HCT116 (cell line): ENCODE measurements around the gene CYSTM1. TPM values are rescaled to one million over a fixed set of nuclear protein-coding genes. Genes with fewer than 3 reads are reported as not detected.

Source experiments
- ATAC-seq: fragments of 200-7000 bp; cut with Tn5 transposase; 2 replicates; pipeline ENCODE4 v1.9.1; 2020; ENCODE audit warnings: mild to moderate bottlenecking, moderate library complexity
- BruUV-seq: library from RNA; stranded (reverse); fragments of 400-500 nt; replicated peaks from 2 replicates; lab custom pipeline; 2021; lab: Mats Ljungman, UMichigan
- CTCF ChIA-PET: fragments of 300-600 bp; sonication (Branson Sonifier 250); formaldehyde crosslinking; loops from one replicate; lab custom pipeline; 2021; ENCODE audit warnings: antibody characterized with exemption; lab: Charles Lee
- POLR2A ChIA-PET: fragments of 300-600, 350-600 bp; sonication (Branson Sonifier 250); formaldehyde crosslinking; loops from one replicate; lab custom pipeline; 2021; ENCODE audit warnings: antibody characterized with exemption; lab: Charles Lee
- RAD21 ChIA-PET, 2 experiments: fragments of 300-600 bp; sonication (Branson Sonifier 250); formaldehyde crosslinking; loops; one replicate each; lab custom pipeline; 2023; ENCODE audit warnings: low total read pairs in 2 of 2; ENCODE audit not compliant: uncharacterized antibody in 2 of 2, unreplicated experiment in 2 of 2, low non-redundant PET in 1 of 2; lab: Charles Lee
- DNase-seq: peaks from one replicate; pipeline ENCODE4 v3.0.0-alpha.2; 2010; ENCODE audit warnings: low read depth, low spot score
- H2AFZ ChIP-seq: fragments of 200-600 bp; shearing (Covaris generic), sonication (generic); 2 replicates; pipeline ENCODE4 v1.6.1; 2017; ENCODE audit warnings: low read depth, mixed run types, mixed read lengths, antibody characterized with exemption, low read length; ENCODE audit not compliant: poor library complexity, severe bottlenecking
- H3K27ac ChIP-seq: 2 replicates; pipeline ENCODE4 v1.5.1; 2012; ENCODE audit warnings: low read depth, low read length
- H3K27me3 ChIP-seq: fragments of 200-600 bp; sonication (generic); 2 replicates; pipeline ENCODE4 v1.6.1; 2016; ENCODE audit warnings: mixed run types, low read length, mixed read lengths; ENCODE audit not compliant: insufficient read depth
- H3K36me3 ChIP-seq, 2 experiments: fragments of 200-500 bp in 1 of 2; fragments of 200-600 bp in 1 of 2; sonication (Bioruptor generic) in 1 of 2; sonication (generic) in 1 of 2; 2 replicates each; pipeline versions ENCODE4 v1.5.1 to v1.6.1; 2014 to 2016; ENCODE audit warnings: low read length in 2 of 2, inconsistent platforms in 1 of 2, mixed read lengths in 1 of 2, mixed run types in 1 of 2; ENCODE audit not compliant: insufficient read depth in 2 of 2, control insufficient read depth in 1 of 2
- H3K4me1 ChIP-seq, 2 experiments: fragments of 200-600 bp in 1 of 2; sonication (generic) in 1 of 2; 2 replicates each; pipeline versions ENCODE4 v1.5.1 to v1.6.1; 2012 to 2017; ENCODE audit warnings: low read length in 2 of 2, inconsistent platforms in 1 of 2, mild to moderate bottlenecking in 1 of 2, mixed read lengths in 1 of 2, mixed run types in 1 of 2, moderate library complexity in 1 of 2; ENCODE audit not compliant: insufficient read depth in 2 of 2, control insufficient read depth in 1 of 2
- H3K4me2 ChIP-seq: fragments of 200-600 bp; sonication (generic); 2 replicates; pipeline ENCODE4 v1.6.1; 2017; ENCODE audit warnings: mixed run types, low read length, mixed read lengths
- H3K4me3 ChIP-seq, 2 experiments: fragments of 200-600 bp in 1 of 2; sonication (generic) in 1 of 2; replicated peaks in 1 of 2; 2 replicates each; pipeline ENCODE4 v1.5.1; 2011 to 2016; ENCODE audit warnings: low read length in 2 of 2, control low read depth in 1 of 2, low read depth in 1 of 2, mild to moderate bottlenecking in 1 of 2, mixed read lengths in 1 of 2, mixed run types in 1 of 2
- H3K79me2 ChIP-seq: fragments of 200-600 bp; sonication (generic); 2 replicates; pipeline ENCODE4 v1.6.1; 2017; ENCODE audit warnings: mild to moderate bottlenecking, mixed run types, low read length, moderate library complexity, mixed read lengths; ENCODE audit not compliant: insufficient read depth
- H3K9ac ChIP-seq: fragments of 200-600 bp; sonication (generic); 2 replicates; pipeline ENCODE4 v1.6.1; 2016; ENCODE audit warnings: low read length, mixed read lengths
- H3K9me2 ChIP-seq: fragments of 200-600 bp; sonication (generic), shearing (Covaris generic); 2 replicates; pipeline ENCODE4 v1.6.1; 2017; ENCODE audit warnings: mixed run types, mild to moderate bottlenecking, moderate library complexity; ENCODE audit not compliant: insufficient read depth
- H3K9me3 ChIP-seq, 2 experiments: fragments of 200-500 bp in 1 of 2; fragments of 200-600 bp in 1 of 2; sonication (Bioruptor generic) in 1 of 2; sonication (generic) in 1 of 2; 2 replicates each; pipeline ENCODE4 v1.6.1; 2014 to 2017; ENCODE audit warnings: low read length in 2 of 2, mixed read lengths in 2 of 2, inconsistent platforms in 1 of 2, low read depth in 1 of 2, mild to moderate bottlenecking in 1 of 2, mixed run types in 1 of 2, moderate library complexity in 1 of 2; ENCODE audit not compliant: control insufficient read depth in 1 of 2, insufficient read depth in 1 of 2
- H4K20me1 ChIP-seq: fragments of 200-600 bp; sonication (generic), shearing (Covaris generic); 2 replicates; pipeline ENCODE4 v1.6.1; 2017; ENCODE audit warnings: mixed run types, mild to moderate bottlenecking, moderate library complexity; ENCODE audit not compliant: insufficient read depth
- CEBPB ChIP-seq: IDR thresholded peaks from 2 replicates; pipeline ENCODE4 v1.6.1; 2012; ENCODE audit warnings: low read depth
- EGR1 ChIP-seq: IDR thresholded peaks from 2 replicates; pipeline ENCODE4 v1.6.1; 2012; ENCODE audit warnings: low read depth
- ELF1 ChIP-seq: IDR thresholded peaks from 2 replicates; pipeline ENCODE4 v1.6.1; 2012; ENCODE audit warnings: low read depth, borderline replicate concordance
- EZH2 ChIP-seq: fragments of 200-600 bp; sonication (generic); IDR thresholded peaks from 2 replicates; pipeline ENCODE4 v1.6.1; 2017; ENCODE audit warnings: antibody characterized with exemption, mixed run types
- EZH2phosphoT487 ChIP-seq: fragments of 200-600 bp; IDR thresholded peaks from 2 replicates; pipeline ENCODE4 v1.6.1; 2018; ENCODE audit warnings: antibody characterized with exemption, borderline replicate concordance
- MAX ChIP-seq: IDR thresholded peaks from 2 replicates; pipeline ENCODE4 v1.6.1; 2012
- SIN3A ChIP-seq: IDR thresholded peaks from 2 replicates; pipeline ENCODE4 v1.6.1; 2012; ENCODE audit warnings: low read depth
- SP1 ChIP-seq: IDR thresholded peaks from 2 replicates; pipeline ENCODE4 v1.6.1; 2012; ENCODE audit warnings: low read depth
- SRF ChIP-seq: IDR thresholded peaks from 2 replicates; pipeline ENCODE4 v1.6.1; 2012; ENCODE audit warnings: low read depth
- ZBTB33 ChIP-seq: IDR thresholded peaks from 2 replicates; pipeline ENCODE4 v1.6.1; 2011; ENCODE audit warnings: mild to moderate bottlenecking, low read length, moderate library complexity; ENCODE audit not compliant: insufficient replicate concordance; ENCODE audit errors: extremely low read depth
- intact Hi-C: fragments of 100-400 bp; cut with micrococcal nuclease; formaldehyde crosslinking; loops from 2 replicates; pipeline ENCODE4 v1.10.0; 2022
- total RNA-seq: library from RNA; stranded (reverse); gene quantifications from one replicate; pipeline ENCODE4 v1.2.1, GENCODE V29; 2021; ENCODE audit not compliant: unreplicated experiment
- TF ChIP-seq, protein P1 (sequence below), 3 experiments: fragments of 200-600 bp in 1 of 3; sonication (generic) in 1 of 3; IDR thresholded peaks in 2 of 3; conservative IDR thresholded peaks in 1 of 3; 2 replicates each; pipeline ENCODE4 v1.5.1; 2012 to 2017; ENCODE audit warnings: low read depth in 2 of 3, low read length in 2 of 3, antibody characterized with exemption in 1 of 3, borderline replicate concordance in 1 of 3, control low read depth in 1 of 3, mild to moderate bottlenecking in 1 of 3, mixed read lengths in 1 of 3, mixed run types in 1 of 3, moderate library complexity in 1 of 3; ENCODE audit not compliant: insufficient read depth in 1 of 3
- TF ChIP-seq, protein P2 (sequence below): IDR thresholded peaks from 2 replicates; pipeline ENCODE4 v1.6.1; 2012; ENCODE audit warnings: low read depth

Gene CYSTM1
- total RNA-seq, 1 experiment from 2014 or later: 56.0 TPM

DNA sequence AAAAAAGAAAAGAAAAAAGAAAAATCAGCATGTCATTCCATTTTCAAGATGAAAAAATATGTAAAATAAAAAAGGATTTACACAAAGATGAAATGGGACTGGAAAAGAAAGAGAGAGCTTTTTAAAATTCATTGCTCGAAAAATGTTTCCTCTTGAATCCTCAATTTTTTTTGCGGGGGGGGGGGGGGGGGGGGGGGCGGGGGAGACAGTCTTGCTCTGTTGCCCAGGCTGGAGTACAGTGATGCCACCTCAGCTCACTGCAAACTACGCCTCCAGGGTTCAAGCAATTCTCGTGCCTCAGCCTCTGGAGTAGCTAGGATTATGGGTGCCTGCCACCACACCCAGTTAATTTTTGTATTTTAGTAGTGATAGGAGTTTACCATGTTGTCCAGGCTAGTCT is 111.4 kb downstream of the CYSTM1 start:
- no peaks in the 10 kb centered on the region for H3K9me2 ChIP-seq
- peaks cover 89% of the 10 kb centered on the region for H3K79me2 ChIP-seq
- peaks cover 10% of the 10 kb centered on the region; the same call in 1 of the 2 replicates for H4K20me1 ChIP-seq
- H3K9ac ChIP-seq: no peak overlapping the region
- H3K4me1 ChIP-seq: no peaks in the 10 kb centered on the region
- CTCF ChIA-PET: no interaction called here
- DNase-seq: no peak
- H3K4me2 ChIP-seq: no peak overlapping the region
- no peak for ATAC-seq
- RAD21 ChIA-PET: no interaction called here
- H3K9me3 ChIP-seq: no peaks in the 10 kb centered on the region
- no TSS peak for BruUV-seq
- H3K4me3 ChIP-seq: no peak overlapping the region
- no peak for TF ChIP-seq MAX
- no peak for TF ChIP-seq EZH2phosphoT487
- TF ChIP-seq ZBTB33: no peak
- no peak for TF ChIP-seq EGR1
- TF ChIP-seq SIN3A: no peak
- TF ChIP-seq CEBPB: no peak
- no peak for TF ChIP-seq SRF
- TF ChIP-seq, protein P1, sequence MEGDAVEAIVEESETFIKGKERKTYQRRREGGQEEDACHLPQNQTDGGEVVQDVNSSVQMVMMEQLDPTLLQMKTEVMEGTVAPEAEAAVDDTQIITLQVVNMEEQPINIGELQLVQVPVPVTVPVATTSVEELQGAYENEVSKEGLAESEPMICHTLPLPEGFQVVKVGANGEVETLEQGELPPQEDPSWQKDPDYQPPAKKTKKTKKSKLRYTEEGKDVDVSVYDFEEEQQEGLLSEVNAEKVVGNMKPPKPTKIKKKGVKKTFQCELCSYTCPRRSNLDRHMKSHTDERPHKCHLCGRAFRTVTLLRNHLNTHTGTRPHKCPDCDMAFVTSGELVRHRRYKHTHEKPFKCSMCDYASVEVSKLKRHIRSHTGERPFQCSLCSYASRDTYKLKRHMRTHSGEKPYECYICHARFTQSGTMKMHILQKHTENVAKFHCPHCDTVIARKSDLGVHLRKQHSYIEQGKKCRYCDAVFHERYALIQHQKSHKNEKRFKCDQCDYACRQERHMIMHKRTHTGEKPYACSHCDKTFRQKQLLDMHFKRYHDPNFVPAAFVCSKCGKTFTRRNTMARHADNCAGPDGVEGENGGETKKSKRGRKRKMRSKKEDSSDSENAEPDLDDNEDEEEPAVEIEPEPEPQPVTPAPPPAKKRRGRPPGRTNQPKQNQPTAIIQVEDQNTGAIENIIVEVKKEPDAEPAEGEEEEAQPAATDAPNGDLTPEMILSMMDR (IDR thresholded peaks at IDR 0.05 in 2 of 3, conservative IDR thresholded peaks at IDR 0.05 in 1 of 3; ENCODE audit: borderline replicate concordance in 1 of 3, insufficient read depth in 1 of 3, low read depth in 2 of 3, low read length in 2 of 3): no peak
- TF ChIP-seq, protein P2, sequence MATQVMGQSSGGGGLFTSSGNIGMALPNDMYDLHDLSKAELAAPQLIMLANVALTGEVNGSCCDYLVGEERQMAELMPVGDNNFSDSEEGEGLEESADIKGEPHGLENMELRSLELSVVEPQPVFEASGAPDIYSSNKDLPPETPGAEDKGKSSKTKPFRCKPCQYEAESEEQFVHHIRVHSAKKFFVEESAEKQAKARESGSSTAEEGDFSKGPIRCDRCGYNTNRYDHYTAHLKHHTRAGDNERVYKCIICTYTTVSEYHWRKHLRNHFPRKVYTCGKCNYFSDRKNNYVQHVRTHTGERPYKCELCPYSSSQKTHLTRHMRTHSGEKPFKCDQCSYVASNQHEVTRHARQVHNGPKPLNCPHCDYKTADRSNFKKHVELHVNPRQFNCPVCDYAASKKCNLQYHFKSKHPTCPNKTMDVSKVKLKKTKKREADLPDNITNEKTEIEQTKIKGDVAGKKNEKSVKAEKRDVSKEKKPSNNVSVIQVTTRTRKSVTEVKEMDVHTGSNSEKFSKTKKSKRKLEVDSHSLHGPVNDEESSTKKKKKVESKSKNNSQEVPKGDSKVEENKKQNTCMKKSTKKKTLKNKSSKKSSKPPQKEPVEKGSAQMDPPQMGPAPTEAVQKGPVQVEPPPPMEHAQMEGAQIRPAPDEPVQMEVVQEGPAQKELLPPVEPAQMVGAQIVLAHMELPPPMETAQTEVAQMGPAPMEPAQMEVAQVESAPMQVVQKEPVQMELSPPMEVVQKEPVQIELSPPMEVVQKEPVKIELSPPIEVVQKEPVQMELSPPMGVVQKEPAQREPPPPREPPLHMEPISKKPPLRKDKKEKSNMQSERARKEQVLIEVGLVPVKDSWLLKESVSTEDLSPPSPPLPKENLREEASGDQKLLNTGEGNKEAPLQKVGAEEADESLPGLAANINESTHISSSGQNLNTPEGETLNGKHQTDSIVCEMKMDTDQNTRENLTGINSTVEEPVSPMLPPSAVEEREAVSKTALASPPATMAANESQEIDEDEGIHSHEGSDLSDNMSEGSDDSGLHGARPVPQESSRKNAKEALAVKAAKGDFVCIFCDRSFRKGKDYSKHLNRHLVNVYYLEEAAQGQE: no peak
- TF ChIP-seq EZH2: no peak
- no peak for TF ChIP-seq ELF1
- TF ChIP-seq SP1: no peak
- H3K27me3 ChIP-seq: no peaks in the 10 kb centered on the region
- H3K27ac ChIP-seq: no peak overlapping the region
- intact Hi-C loops: no loop called here
- no peaks in the 10 kb centered on the region for H3K36me3 ChIP-seq
- no peak overlapping the region for H2AFZ ChIP-seq
- POLR2A ChIA-PET: no interaction called here
